Tibial nerve (tissue), 4 donors: ENCODE data around the gene GPR27. TPM values are rescaled to one million over a fixed set of nuclear protein-coding genes. Genes with fewer than 3 reads are reported as not detected.

ENCODE experiments used
- DNase-seq, 2 donors: peaks; one replicate each; pipeline ENCODE4 v3.0.0-alpha.2; 2019; ENCODE audit warnings: low spot score in 2 of 2
- H3K27ac ChIP-seq, 4 donors: fragments of 200-600 bp; sonication (generic) in 3 of 4; one replicate each; pipeline ENCODE4 v1.5.1; 2017 to 2019; ENCODE audit warnings: mild to moderate bottlenecking in 1 of 4
- H3K27me3 ChIP-seq, 2 donors: fragments of 200-600 bp; sonication (generic) in 1 of 2; one replicate each; pipeline versions ENCODE4 v1.5.1 to v1.6.0; 2017 to 2019
- H3K36me3 ChIP-seq, 3 donors: fragments of 200-600 bp; sonication (generic); one replicate each; pipeline ENCODE4 v1.5.1; 2018 to 2019
- H3K4me1 ChIP-seq, 4 donors: fragments of 200-600 bp; sonication (generic) in 3 of 4; one replicate each; pipeline ENCODE4 v1.5.1; 2017 to 2019
- H3K4me3 ChIP-seq, 4 donors: fragments of 200-600 bp; sonication (generic) in 3 of 4; one replicate each; pipeline ENCODE4 v1.5.1; 2017 to 2019; ENCODE audit warnings: mild to moderate bottlenecking in 1 of 4, moderate library complexity in 1 of 4
- H3K9me3 ChIP-seq, 4 donors: fragments of 200-600 bp; sonication (generic) in 3 of 4; one replicate each; pipeline ENCODE4 v1.5.1; 2017 to 2019
- EP300 ChIP-seq, 2 donors: sonication (generic); formaldehyde crosslinking; IDR thresholded peaks; one replicate each; pipeline ENCODE4 v1.6.1; 2017; ENCODE audit warnings: antibody characterized with exemption in 2 of 2, mild to moderate bottlenecking in 1 of 2
- POLR2A ChIP-seq, 2 donors: fragments of 450-650 bp; IDR thresholded peaks; one replicate each; pipeline ENCODE4 v1.6.1; 2017; ENCODE audit warnings: antibody characterized with exemption in 2 of 2, mild to moderate bottlenecking in 2 of 2, moderate library complexity in 2 of 2
- WGBS, 2 donors: methylation state at CpG; one replicate each; pipeline ENCODE4 v1.1.5; 2018; 5-methylcytosine and 5-hydroxymethylcytosine counted together
- total RNA-seq, 4 donors: library from RNA; depleted of rRNA; stranded (reverse); fragments of >200 nt; gene quantifications; one replicate each; pipeline ENCODE4 v1.1.0, GENCODE V29; 2016
- TF ChIP-seq, protein P1 (sequence below), 5 experiments: fragments of 200-600 bp in 3 of 5; fragments of 450-650 bp in 2 of 5; sonication (generic) in 3 of 5; IDR thresholded peaks; one replicate each; pipeline ENCODE4 v1.5.1; 2016 to 2019; ENCODE audit warnings: antibody characterized with exemption in 5 of 5, mild to moderate bottlenecking in 3 of 5, moderate library complexity in 2 of 5

GPR27 gene
- total RNA-seq, 4 donors from 2014 or later = 2.9 to 6.9 (median 4.0) TPM

DNA sequence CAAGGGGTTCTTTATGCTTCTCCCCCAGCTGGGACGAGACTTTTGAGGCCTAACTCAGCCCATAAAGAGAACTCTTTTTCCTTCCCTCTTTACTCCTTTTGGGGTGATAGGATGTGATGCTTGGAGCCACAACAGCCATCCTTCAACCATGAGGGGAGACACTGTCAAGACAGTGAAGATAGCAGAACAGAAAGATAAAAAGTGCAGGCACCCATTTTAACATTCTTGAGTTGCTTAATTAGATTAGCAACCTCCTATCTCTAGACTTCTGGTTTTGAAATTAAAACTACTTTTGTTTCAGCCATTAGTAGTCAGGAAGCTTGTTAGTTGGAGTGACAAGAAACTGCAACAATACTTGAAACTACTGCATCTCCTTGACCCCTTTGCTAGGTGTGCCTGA, 6.5 kb downstream of the GPR27 start:
- Histone ChIP-seq H3K27ac (no peak overlapping the region), H3K4me3 (no peak overlapping the region), H3K4me1 (no peaks in the 10 kb centered on the region), H3K27me3 (peaks cover 0 to 36% of the 10 kb centered on the region in 2 donors), H3K36me3 (no peaks in the 10 kb centered on the region), H3K9me3 (no peaks in the 10 kb centered on the region)
- no peak for TF ChIP-seq EP300 (IDR thresholded peaks at IDR 0.05)
- TF ChIP-seq POLR2A (IDR thresholded peaks at IDR 0.05) = no peak
- TF ChIP-seq, protein P1, sequence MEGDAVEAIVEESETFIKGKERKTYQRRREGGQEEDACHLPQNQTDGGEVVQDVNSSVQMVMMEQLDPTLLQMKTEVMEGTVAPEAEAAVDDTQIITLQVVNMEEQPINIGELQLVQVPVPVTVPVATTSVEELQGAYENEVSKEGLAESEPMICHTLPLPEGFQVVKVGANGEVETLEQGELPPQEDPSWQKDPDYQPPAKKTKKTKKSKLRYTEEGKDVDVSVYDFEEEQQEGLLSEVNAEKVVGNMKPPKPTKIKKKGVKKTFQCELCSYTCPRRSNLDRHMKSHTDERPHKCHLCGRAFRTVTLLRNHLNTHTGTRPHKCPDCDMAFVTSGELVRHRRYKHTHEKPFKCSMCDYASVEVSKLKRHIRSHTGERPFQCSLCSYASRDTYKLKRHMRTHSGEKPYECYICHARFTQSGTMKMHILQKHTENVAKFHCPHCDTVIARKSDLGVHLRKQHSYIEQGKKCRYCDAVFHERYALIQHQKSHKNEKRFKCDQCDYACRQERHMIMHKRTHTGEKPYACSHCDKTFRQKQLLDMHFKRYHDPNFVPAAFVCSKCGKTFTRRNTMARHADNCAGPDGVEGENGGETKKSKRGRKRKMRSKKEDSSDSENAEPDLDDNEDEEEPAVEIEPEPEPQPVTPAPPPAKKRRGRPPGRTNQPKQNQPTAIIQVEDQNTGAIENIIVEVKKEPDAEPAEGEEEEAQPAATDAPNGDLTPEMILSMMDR (IDR thresholded peaks at IDR 0.05) = no peak
- DNase-seq = no peak
- 96% methylated on average over 1 of the region's 1 CpG for WGBS, 2 donors

DNA sequence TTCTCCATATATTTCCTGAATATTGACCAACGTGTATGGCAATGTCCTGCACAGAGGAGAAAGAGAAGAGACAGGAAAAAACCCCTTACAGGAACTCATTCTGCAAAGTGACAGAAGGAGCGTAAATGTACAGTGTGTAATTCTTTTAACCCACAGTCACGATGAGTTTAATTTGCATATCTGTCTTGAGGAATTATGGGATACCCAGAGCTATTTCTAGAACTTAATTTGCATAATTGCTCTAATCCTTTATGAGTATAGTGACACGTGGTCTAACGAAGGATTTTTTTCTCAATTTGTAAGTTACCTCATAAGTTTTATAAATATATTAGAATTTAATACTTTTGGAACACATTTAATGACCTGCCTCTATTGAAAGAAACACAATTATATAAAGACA, 9.8 kb downstream of the GPR27 start:
- no peaks in the 10 kb centered on the region for H3K9me3 ChIP-seq
- whole genome bisulfite sequencing, 2 donors = 57 to 69% methylated on average over 5 of the region's 5 CpGs

DNA sequence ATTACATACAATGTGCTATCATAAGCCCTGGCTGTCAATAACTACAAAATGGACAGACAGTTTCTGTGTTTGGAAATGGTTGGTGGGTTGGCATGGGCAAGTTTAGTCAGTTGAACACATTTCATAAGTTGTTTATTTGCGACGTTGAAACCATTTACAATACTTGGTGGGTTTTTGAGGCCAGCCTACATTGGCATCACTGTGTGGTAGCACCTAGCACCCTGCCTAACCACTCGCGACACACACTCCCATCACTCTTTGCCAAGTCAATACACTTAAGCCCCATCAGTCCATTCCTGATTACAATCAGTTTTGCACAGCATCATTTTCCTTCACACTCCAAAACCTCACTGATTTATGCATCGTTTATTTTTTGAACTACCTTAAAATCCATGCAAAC, 17.5 kb downstream of the GPR27 start:
- 76 to 80% methylated on average over 5 of the region's 5 CpGs for WGBS, 2 donors
- TF ChIP-seq, protein P1 (IDR thresholded peaks at IDR 0.05) = no peak
- Histone ChIP-seq H3K27me3 (no peaks in the 10 kb centered on the region), H3K36me3 (no peaks in the 10 kb centered on the region), H3K9me3 (no peaks in the 10 kb centered on the region), H3K4me3 (no peak overlapping the region), H3K4me1 (no peaks in the 10 kb centered on the region), H3K27ac (no peak overlapping the region)
- no peak for DNase-seq

More for the DNA sequence above, 9.8 kb downstream of the GPR27 start:
- TF ChIP-seq EP300 (IDR thresholded peaks at IDR 0.05) (no peak), POLR2A (IDR thresholded peaks at IDR 0.05) (no peak)
- TF ChIP-seq, protein P1 (IDR thresholded peaks at IDR 0.05) = no peak
- DNase-seq = no peak
- no peak overlapping the region for H3K27ac ChIP-seq
- no peaks in the 10 kb centered on the region for H3K4me1 ChIP-seq
- no peak overlapping the region for H3K4me3 ChIP-seq
- H3K27me3 ChIP-seq = peaks cover 0 to 17% of the 10 kb centered on the region in 2 donors
- no peaks in the 10 kb centered on the region for H3K36me3 ChIP-seq

DNA sequence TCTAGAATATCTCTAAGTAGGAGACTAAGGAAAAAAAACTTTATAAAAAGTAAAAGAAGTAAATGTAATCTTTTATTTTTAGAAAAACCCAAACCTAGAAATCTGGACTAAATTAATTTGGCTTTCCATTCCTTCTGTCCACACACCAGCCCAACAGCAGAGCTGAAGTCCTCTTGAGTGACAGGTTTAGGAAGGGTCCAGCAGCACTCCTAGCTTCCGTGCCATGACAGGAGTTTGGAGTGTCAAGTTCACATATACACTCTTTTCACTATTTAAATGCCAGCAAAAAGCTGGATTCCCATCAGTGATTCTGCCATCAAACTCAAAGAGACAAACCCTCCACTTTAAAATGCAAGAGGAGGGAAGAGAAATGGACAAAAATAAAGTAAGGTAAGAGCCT, 18.2 kb downstream of the GPR27 start:
- Histone ChIP-seq H3K9me3 (no peaks in the 10 kb centered on the region), H3K4me3 (no peak overlapping the region), H3K36me3 (no peaks in the 10 kb centered on the region), H3K27ac (no peak overlapping the region), H3K27me3 (peaks cover 0 to 7% of the 10 kb centered on the region in 2 donors), H3K4me1 (no peaks in the 10 kb centered on the region)
- no peak for DNase-seq
- 37 to 41% methylated on average over 1 of the region's 1 CpG for WGBS, 2 donors
- TF ChIP-seq, protein P1 (IDR thresholded peaks at IDR 0.05) = no peak
- no peak for TF ChIP-seq POLR2A (IDR thresholded peaks at IDR 0.05)
- no peak for TF ChIP-seq EP300 (IDR thresholded peaks at IDR 0.05)

DNA sequence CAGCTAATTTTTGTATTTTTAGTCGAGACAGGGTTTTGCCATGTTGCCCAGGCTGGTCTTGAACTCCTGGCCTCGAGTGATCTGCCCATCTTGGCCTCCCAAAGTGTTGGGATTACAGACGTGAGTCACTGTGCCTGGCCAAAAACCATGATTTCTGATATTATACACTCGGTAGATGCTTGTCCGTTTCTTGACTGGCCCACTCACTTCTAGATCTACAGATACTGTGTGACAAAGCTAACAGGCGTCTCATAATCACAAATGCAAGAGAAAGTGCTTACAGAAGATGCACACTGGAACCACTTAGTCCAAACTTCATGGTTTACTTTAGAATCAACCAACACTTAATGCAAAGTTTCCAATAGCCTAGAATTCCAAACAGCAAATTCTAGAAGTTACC, 22.9 kb downstream of the GPR27 start:
- no peak for TF ChIP-seq EP300 (IDR thresholded peaks at IDR 0.05)
- no peak for TF ChIP-seq POLR2A (IDR thresholded peaks at IDR 0.05)
- TF ChIP-seq, protein P1 (IDR thresholded peaks at IDR 0.05) = no peak
- H3K9me3 ChIP-seq = no peaks in the 10 kb centered on the region
- H3K4me1 ChIP-seq = no peaks in the 10 kb centered on the region
- H3K27me3 ChIP-seq = peaks cover 0 to 53% of the 10 kb centered on the region in 2 donors
- H3K27ac ChIP-seq = no peak overlapping the region
- DNase-seq = no peak
- no peaks in the 10 kb centered on the region for H3K36me3 ChIP-seq
- no peak overlapping the region for H3K4me3 ChIP-seq
- 65 to 86% methylated on average over 6 of the region's 6 CpGs for WGBS, 2 donors
